ENCODE data around the gene LPCAT1. TPM values are rescaled to one million over a fixed set of nuclear protein-coding genes. Genes with fewer than 3 reads are reported as not detected.

LPCAT1 gene
- total RNA-seq, 6 experiments from 2014 or later = 37.5 to 53.5 (median 44.1) TPM

DNA sequence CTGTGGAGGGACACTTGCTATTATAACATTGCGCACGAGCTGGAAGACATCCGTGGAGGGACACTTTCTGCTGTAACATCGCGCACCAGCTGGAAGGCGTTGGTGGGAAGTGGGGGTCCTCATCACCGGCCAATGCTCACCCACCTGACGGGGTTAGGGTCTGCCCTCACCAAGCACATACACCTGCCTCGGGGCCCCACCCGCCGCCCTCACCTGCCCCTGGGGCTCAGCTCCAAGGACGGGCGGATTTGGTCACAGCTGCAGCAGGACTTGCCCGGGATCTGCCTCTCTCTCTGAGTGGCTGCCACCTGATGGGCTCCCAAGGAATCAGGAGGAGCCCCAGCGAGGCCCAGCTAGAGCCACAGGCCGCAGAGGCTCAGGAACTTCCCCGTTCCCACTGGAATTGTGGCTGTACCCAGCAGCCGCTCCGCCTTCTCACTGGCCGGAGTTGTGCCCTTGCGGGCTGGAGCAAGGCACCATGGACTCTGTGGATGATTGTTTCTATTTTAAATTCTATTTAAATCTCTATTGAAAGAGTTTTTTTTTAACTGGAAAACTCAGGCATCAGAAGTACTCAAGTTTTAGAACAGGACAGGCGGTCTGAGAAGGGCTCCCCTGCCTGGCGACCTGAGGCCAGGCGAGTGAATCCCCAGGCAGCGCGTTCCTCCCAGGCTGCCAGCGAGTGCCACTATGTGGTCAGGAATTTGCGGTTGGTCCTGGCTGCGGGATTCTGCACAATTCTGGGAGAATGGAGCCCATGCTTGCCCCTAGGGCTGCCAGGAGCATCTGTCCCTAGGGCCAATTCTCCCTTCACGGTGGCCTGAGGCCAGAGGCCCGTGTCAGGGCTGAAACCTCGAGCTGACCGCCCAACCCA, 39.7 kb downstream of the LPCAT1 start:
- DNase-seq = no peak
- peaks cover 9% of the 10 kb centered on the region for H3K4me1 Mint-ChIP-seq (ENCODE audit: low read depth)
- H3K4me3 Mint-ChIP-seq = no peak overlapping the region
- peaks cover 9% of the 10 kb centered on the region for H3K36me3 Mint-ChIP-seq (ENCODE audit: low read depth)
- TF ChIP-seq, protein P1, sequence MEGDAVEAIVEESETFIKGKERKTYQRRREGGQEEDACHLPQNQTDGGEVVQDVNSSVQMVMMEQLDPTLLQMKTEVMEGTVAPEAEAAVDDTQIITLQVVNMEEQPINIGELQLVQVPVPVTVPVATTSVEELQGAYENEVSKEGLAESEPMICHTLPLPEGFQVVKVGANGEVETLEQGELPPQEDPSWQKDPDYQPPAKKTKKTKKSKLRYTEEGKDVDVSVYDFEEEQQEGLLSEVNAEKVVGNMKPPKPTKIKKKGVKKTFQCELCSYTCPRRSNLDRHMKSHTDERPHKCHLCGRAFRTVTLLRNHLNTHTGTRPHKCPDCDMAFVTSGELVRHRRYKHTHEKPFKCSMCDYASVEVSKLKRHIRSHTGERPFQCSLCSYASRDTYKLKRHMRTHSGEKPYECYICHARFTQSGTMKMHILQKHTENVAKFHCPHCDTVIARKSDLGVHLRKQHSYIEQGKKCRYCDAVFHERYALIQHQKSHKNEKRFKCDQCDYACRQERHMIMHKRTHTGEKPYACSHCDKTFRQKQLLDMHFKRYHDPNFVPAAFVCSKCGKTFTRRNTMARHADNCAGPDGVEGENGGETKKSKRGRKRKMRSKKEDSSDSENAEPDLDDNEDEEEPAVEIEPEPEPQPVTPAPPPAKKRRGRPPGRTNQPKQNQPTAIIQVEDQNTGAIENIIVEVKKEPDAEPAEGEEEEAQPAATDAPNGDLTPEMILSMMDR (IDR thresholded peaks at IDR 0.05) = no peak
- H3K27ac Mint-ChIP-seq = no peak overlapping the region
- H3K27me3 Mint-ChIP-seq (ENCODE audit: insufficient read depth) = peaks cover 3% of the 10 kb centered on the region; the same call in 1 of the 2 replicates
- H3K9me3 Mint-ChIP-seq = no peaks in the 10 kb centered on the region

DNA sequence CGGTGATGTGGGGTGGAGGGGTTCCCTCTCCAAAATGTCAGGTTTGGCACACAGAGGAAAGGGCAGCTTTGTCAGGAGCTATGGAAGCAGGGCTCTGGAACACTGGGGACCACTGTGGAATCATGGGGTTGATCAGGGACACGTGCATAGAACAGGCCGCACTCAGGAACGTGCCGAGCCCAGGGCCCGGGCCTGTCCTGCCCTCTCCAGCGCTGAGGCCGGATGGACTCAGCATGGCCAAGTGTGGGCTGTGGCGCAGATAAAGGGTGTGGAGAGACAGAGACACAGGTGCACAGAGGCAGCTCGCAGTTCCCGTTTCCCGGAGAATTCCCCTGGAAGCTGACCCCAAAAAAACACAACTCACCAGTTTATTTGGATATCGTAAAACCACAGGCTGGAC, 40.7 kb downstream of the LPCAT1 start:
- H3K36me3 Mint-ChIP-seq (ENCODE audit: low read depth) = peaks cover 9% of the 10 kb centered on the region; the same call in 1 of the 2 replicates
- peaks cover 3% of the 10 kb centered on the region; the same call in 1 of the 2 replicates for H3K27me3 Mint-ChIP-seq (ENCODE audit: insufficient read depth)
- DNase-seq = no peak
- H3K4me1 Mint-ChIP-seq (ENCODE audit: low read depth) = no peaks in the 10 kb centered on the region; the same call in 1 of the 2 replicates
- no peak overlapping the region for H3K27ac Mint-ChIP-seq
- TF ChIP-seq, protein P1 (IDR thresholded peaks at IDR 0.05) = no peak
- no peak overlapping the region for H3K4me3 Mint-ChIP-seq
- no peaks in the 10 kb centered on the region for H3K9me3 Mint-ChIP-seq

DNA sequence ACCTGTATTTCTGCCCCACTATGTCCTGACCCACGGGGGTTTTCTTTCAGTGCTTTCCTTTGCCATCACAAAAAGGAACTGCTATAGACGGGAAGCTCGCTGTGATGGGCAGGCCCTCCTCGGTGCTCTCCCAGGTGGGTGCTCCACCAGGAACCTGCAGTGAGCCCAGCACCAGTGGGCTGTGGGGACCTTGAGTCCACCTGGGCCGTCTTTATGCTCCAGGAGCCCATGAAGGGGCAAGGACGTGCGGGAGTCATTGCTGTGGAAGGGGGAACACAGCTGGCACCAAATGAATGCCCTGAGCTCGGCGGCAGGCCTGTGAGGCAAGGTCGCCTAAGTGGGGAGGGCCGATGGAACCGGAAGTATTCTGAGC, 41.8 kb downstream of the LPCAT1 start:
- no peak overlapping the region for H3K4me3 Mint-ChIP-seq
- H3K27me3 Mint-ChIP-seq (ENCODE audit: insufficient read depth) = peaks cover 5% of the 10 kb centered on the region
- peaks cover 10% of the 10 kb centered on the region for H3K36me3 Mint-ChIP-seq (ENCODE audit: low read depth)
- H3K27ac Mint-ChIP-seq = no peak overlapping the region
- no peaks in the 10 kb centered on the region for H3K9me3 Mint-ChIP-seq
- no peaks in the 10 kb centered on the region for H3K4me1 Mint-ChIP-seq (ENCODE audit: low read depth)
- TF ChIP-seq, protein P1 (IDR thresholded peaks at IDR 0.05) = no peak
- DNase-seq = no peak

DNA sequence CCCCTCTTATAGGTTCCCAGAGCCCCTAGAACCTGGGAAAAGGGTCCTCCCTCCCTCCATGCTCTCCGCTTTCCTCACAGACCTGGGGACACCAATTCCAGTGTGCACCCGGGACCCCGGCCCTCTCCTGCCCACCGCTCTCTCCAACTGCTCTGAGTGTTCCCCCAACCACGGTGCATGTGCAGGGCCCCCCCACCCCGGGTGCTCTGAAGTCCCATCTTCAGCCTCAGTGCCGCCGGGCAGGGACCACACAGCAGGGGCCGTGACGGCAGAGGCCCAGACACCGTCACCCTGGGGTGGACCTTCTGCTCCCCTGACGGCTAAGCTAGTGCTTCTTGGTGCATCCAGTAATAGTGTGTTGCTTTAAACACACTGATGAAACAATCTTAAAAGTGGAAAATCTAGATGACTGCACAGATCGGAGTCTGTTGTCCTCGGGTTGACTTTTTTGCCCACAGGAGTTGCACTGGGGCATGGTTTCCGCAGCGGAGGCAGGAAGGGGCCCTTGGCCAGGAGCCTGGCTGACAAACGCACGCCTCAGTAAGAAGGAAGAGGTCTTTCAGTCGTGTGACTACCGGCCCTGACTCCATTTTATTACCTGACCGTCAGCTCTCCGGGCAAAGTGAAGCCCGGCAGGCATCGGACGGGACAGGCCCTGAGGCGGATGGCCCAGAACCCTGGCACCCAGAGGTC, 42.3 kb downstream of the LPCAT1 start:
- no peaks in the 10 kb centered on the region for H3K4me1 Mint-ChIP-seq (ENCODE audit: low read depth)
- no peak overlapping the region for H3K4me3 Mint-ChIP-seq
- DNase-seq = no peak
- no peaks in the 10 kb centered on the region for H3K9me3 Mint-ChIP-seq
- H3K27me3 Mint-ChIP-seq (ENCODE audit: insufficient read depth) = peaks cover 5% of the 10 kb centered on the region
- peaks cover 13% of the 10 kb centered on the region for H3K36me3 Mint-ChIP-seq (ENCODE audit: low read depth)
- TF ChIP-seq, protein P1 (IDR thresholded peaks at IDR 0.05) = no peak
- H3K27ac Mint-ChIP-seq = no peak overlapping the region

DNA sequence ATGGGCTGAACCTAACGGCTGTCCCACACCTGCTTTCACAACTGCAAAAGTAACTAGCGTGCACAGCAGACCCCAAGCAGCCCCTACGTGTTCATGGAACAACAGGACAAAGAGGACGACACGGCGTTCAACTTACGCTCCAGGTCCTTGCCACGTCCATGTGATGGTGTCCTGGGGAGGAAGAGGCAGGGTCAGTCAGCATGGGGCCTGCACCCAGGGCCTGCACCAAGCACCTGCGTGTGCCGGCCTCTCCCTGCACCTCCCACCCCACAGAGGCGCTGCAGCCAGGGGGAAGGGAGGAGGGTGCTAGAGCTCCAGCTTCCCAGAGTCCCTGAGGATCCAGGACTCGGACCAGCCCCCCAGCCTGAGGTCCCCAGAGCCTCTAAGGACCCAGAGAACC, 43.0 kb downstream of the LPCAT1 start:
- TF ChIP-seq, protein P1 (IDR thresholded peaks at IDR 0.05) = no peak
- Mint-ChIP-seq H3K27ac (no peak overlapping the region), H3K4me3 (no peak overlapping the region), H3K9me3 (no peaks in the 10 kb centered on the region), H3K4me1 (ENCODE audit: low read depth) (no peaks in the 10 kb centered on the region), H3K27me3 (ENCODE audit: insufficient read depth) (peaks cover 5% of the 10 kb centered on the region), H3K36me3 (ENCODE audit: low read depth) (peaks cover 13% of the 10 kb centered on the region)
- DNase-seq = no peak
